Vagina (tissue), 2 donors: Measurements from ENCODE around the gene PINLYP. TPM values are rescaled to one million over a fixed set of nuclear protein-coding genes. Genes with fewer than 3 reads are reported as not detected.
A peak's percentile ranks its signal among the peaks of the same experiment; 100 is the strongest.

Experiments
- DNase-seq, 2 donors: peaks; one replicate each; pipeline ENCODE4 v3.0.0-alpha.2; 2017; ENCODE audit errors: extremely low spot score in 2 of 2
- H3K27ac ChIP-seq: fragments of 200-600 bp; sonication (generic); one replicate; pipeline ENCODE4 v1.5.1; 2019
- H3K27me3 ChIP-seq: fragments of 200-600 bp; sonication (generic); one replicate; pipeline ENCODE4 v1.5.1; 2019
- H3K36me3 ChIP-seq, 2 donors: fragments of 200-600 bp; sonication (generic); one replicate each; pipeline ENCODE4 v1.5.1; 2017 to 2019
- H3K4me1 ChIP-seq: fragments of 200-600 bp; sonication (generic); one replicate; pipeline ENCODE4 v1.5.1; 2019
- H3K4me3 ChIP-seq, 2 donors: fragments of 200-600 bp; sonication (generic); 1 replicate in 1 of 2; 2 replicates in 1 of 2; pipeline ENCODE4 v1.5.1; 2016 to 2019
- H3K9me3 ChIP-seq: fragments of 200-600 bp; sonication (generic); one replicate; pipeline ENCODE4 v1.5.1; 2019
- POLR2A ChIP-seq, 2 donors: fragments of 450-650 bp; IDR thresholded peaks; one replicate each; pipeline ENCODE4 v1.6.1; 2017; ENCODE audit warnings: antibody characterized with exemption in 2 of 2, mild to moderate bottlenecking in 2 of 2, moderate library complexity in 2 of 2
- POLR2AphosphoS5 ChIP-seq, 2 donors: sonication (generic); formaldehyde crosslinking; IDR thresholded peaks; one replicate each; pipeline ENCODE4 v1.9.0; 2017; ENCODE audit warnings: antibody characterized with exemption in 2 of 2, mild to moderate bottlenecking in 2 of 2, low read depth in 1 of 2; ENCODE audit not compliant: insufficient read depth in 1 of 2
- intact Hi-C: fragments of 100-400 bp; cut with DNase I; formaldehyde crosslinking; loops from one replicate; pipeline ENCODE4 v1.15.1; 2023
- total RNA-seq: library from RNA; depleted of rRNA; stranded (reverse); fragments of >200 nt; gene quantifications from one replicate; pipeline ENCODE4 v1.2.3, GENCODE V29; 2016
- TF ChIP-seq, protein P1 (sequence below), 3 experiments: fragments of 450-650 bp in 2 of 3; fragments of 200-600 bp in 1 of 3; sonication (generic) in 1 of 3; IDR thresholded peaks; one replicate each; pipeline ENCODE4 v1.5.1; 2017 to 2019; ENCODE audit warnings: antibody characterized with exemption in 3 of 3, mild to moderate bottlenecking in 2 of 3, moderate library complexity in 2 of 3

PINLYP gene
- total RNA-seq, 1 donor from 2014 or later: 8.8 TPM

DNA sequence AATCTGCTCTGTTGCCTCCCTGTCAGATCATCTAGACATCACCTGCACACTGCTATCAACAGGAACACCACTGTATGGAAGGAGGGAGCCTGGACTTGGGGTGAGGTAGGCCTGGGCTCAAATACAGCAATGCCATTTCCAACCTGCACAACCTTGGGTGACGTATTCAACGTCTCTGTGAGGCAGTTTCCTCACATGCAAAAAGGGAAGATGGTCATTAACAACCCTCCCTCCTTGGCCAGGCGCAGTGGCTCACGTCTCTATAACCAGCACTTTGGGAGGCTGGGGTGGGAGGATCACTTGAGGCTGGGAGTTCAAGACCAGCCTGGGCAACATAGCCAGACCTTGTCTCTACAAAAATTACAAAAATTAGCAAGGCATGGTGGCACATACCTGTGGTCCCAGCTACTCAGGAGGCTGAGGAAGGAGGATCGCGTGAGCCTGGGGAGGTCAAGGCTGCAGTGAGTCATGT is 13.3 kb upstream of the PINLYP start:
- peaks cover 9% of the 10 kb centered on the region for H3K4me1 ChIP-seq
- no peak overlapping the region for H3K4me3 ChIP-seq
- H3K9me3 ChIP-seq: no peaks in the 10 kb centered on the region
- peaks cover 0 to 6% of the 10 kb centered on the region in 2 donors for H3K36me3 ChIP-seq
- H3K27me3 ChIP-seq: no peaks in the 10 kb centered on the region
- TF ChIP-seq POLR2A (IDR thresholded peaks at IDR 0.05) (no peak), POLR2AphosphoS5 (IDR thresholded peaks at IDR 0.05; ENCODE audit: insufficient read depth in 1 of 2, low read depth in 1 of 2) (no peak)
- TF ChIP-seq, protein P1, sequence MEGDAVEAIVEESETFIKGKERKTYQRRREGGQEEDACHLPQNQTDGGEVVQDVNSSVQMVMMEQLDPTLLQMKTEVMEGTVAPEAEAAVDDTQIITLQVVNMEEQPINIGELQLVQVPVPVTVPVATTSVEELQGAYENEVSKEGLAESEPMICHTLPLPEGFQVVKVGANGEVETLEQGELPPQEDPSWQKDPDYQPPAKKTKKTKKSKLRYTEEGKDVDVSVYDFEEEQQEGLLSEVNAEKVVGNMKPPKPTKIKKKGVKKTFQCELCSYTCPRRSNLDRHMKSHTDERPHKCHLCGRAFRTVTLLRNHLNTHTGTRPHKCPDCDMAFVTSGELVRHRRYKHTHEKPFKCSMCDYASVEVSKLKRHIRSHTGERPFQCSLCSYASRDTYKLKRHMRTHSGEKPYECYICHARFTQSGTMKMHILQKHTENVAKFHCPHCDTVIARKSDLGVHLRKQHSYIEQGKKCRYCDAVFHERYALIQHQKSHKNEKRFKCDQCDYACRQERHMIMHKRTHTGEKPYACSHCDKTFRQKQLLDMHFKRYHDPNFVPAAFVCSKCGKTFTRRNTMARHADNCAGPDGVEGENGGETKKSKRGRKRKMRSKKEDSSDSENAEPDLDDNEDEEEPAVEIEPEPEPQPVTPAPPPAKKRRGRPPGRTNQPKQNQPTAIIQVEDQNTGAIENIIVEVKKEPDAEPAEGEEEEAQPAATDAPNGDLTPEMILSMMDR (IDR thresholded peaks at IDR 0.05): no peak
- intact Hi-C loops: loop anchor here (10.0 kb wide), 1 partner anchor 93 kb away; no protein-coding TSS in a partner anchor
- DNase-seq: no peak
- peak overlapping the region; percentile 32 for H3K27ac ChIP-seq

DNA sequence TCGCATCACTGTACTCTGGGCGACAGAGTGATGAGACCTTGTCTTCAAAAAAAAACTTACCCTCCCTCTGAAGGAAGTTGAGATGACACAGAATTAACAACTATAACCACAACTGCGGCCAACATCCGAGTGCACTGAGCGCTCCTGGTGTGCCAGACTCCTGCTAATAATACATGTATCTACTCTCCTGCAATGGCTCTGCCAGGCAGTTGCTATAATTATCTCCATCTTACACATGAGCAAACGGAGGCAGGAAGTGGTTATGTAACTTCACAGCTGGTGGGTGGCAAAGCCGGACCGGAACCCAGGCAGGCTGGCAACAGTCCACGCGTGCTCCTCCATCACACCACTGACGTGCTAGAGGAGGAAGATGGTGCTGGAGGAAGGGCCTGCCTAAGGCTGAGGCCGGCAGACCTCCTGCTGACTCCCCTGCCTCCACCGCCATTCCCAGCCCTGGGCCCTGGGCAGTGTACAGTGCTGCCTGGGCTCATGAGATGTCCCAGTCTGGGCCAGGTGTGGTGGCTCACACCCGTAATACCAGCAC is 12.8 kb upstream of the PINLYP start:
- intact Hi-C loops: loop anchor here (10.0 kb wide), 1 partner anchor 92 kb away; no protein-coding TSS in a partner anchor
- Histone ChIP-seq H3K9me3 (no peaks in the 10 kb centered on the region), H3K36me3 (peaks cover 0 to 6% of the 10 kb centered on the region in 2 donors), H3K4me3 (no peak overlapping the region), H3K27ac (peak overlapping the region; percentile 32), H3K4me1 (peaks cover 9% of the 10 kb centered on the region), H3K27me3 (no peaks in the 10 kb centered on the region)
- TF ChIP-seq, protein P1 (IDR thresholded peaks at IDR 0.05): no peak
- peak in 1 of 2 donors; percentile 64 for TF ChIP-seq POLR2AphosphoS5 (IDR thresholded peaks at IDR 0.05; ENCODE audit: insufficient read depth in 1 of 2, low read depth in 1 of 2)
- TF ChIP-seq POLR2A (IDR thresholded peaks at IDR 0.05): no peak
- DNase-seq: no peak

DNA sequence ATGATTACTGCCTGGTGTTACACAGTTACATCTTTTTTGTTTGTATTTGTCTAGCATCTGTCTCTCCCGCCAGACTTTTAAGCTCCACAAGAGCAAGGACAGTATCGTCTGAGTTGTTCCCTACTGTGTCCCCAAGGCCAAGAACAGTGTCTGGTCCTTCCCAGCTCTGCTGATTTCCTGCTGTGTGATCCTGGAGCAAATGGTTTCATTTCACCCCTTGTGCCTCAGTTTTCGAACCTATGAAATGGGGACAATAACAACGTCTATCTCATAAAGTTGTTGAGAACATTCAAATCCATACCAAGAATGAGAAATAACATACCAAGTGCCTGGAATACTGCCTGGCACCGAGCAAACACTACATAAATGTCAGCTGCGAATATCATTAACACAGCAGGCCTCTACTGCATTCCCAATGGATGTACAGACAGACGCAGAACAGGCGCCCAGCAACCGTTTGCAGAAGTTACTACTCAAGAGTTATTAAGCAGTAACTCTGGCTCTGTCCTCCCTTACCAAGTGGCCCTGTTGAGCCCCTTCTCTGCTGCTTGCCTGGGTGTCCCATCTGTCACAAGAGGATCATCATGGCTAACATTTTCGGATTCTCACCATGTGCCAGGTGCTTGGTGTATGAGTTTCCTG is 11.7 kb upstream of the PINLYP start:
- no peak for DNase-seq
- no peak overlapping the region for H3K4me3 ChIP-seq
- H3K4me1 ChIP-seq: peaks cover 9% of the 10 kb centered on the region
- H3K27me3 ChIP-seq: no peaks in the 10 kb centered on the region
- intact Hi-C loops: loop anchor here (10.0 kb wide), 1 partner anchor 91 kb away; no protein-coding TSS in a partner anchor
- H3K9me3 ChIP-seq: no peaks in the 10 kb centered on the region
- TF ChIP-seq, protein P1 (IDR thresholded peaks at IDR 0.05): no peak
- peaks cover 0 to 6% of the 10 kb centered on the region in 2 donors for H3K36me3 ChIP-seq
- no peak overlapping the region for H3K27ac ChIP-seq

DNA sequence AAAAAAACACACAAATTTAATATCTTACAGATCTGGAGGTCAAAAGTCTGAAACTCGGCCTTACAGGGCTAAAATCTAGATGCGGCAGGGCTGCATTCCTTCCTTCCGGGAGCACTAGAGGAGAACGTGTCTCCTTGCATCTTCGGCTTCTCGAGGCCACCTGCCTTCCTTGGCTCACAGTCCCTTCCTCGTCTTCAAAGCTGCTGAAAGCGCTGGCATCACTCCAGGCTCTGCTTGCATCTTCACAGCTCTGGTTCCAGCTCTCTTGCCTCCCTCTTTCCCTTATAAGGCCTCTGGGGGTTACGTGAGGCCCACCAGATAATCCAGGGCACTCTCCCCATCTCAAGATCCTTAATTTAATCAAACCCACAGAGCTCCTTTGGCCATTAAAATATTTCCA is 10.8 kb upstream of the PINLYP start:
- Histone ChIP-seq H3K27me3 (no peaks in the 10 kb centered on the region), H3K36me3 (peaks cover 0 to 6% of the 10 kb centered on the region in 2 donors), H3K4me3 (no peak overlapping the region), H3K4me1 (peaks cover 9% of the 10 kb centered on the region), H3K9me3 (no peaks in the 10 kb centered on the region), H3K27ac (no peak overlapping the region)
- TF ChIP-seq POLR2A (IDR thresholded peaks at IDR 0.05): no peak
- TF ChIP-seq, protein P1 (IDR thresholded peaks at IDR 0.05): no peak
- no peak for TF ChIP-seq POLR2AphosphoS5 (IDR thresholded peaks at IDR 0.05; ENCODE audit: insufficient read depth in 1 of 2, low read depth in 1 of 2)
- no peak for DNase-seq
- intact Hi-C loops: loop anchor here (10.0 kb wide), 1 partner anchor 90 kb away; no protein-coding TSS in a partner anchor

DNA sequence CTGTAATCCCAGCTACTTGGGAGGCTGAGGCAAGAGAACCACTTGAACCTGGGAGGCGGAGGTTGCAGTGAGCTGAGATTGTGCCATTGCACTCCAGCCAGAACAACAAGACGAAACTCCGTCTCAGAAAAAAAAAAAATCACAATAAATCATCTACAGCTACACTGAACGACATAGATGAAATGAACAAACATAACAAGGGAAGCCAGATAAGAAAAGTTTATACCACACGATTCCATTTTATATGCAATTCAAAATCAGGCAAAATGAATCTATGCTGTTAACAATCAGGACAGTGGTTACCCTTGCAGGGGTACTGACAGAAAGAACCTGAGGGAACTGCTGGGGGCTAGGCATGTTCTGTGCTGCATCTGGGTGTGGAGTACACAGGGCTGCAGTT is 5.9 kb upstream of the PINLYP start:
- Histone ChIP-seq H3K4me1 (peaks cover 6% of the 10 kb centered on the region), H3K27ac (no peak overlapping the region), H3K27me3 (no peaks in the 10 kb centered on the region), H3K4me3 (no peak overlapping the region), H3K9me3 (no peaks in the 10 kb centered on the region), H3K36me3 (no peaks in the 10 kb centered on the region)
- DNase-seq: no peak
- TF ChIP-seq, protein P1 (IDR thresholded peaks at IDR 0.05): no peak
- no peak for TF ChIP-seq POLR2A (IDR thresholded peaks at IDR 0.05)
- no peak for TF ChIP-seq POLR2AphosphoS5 (IDR thresholded peaks at IDR 0.05; ENCODE audit: insufficient read depth in 1 of 2, low read depth in 1 of 2)
- intact Hi-C loops: loop anchor here (10.0 kb wide), 1 partner anchor 85 kb away; no protein-coding TSS in a partner anchor
